Prostate gland (tissue), 2 donors: ENCODE data around the gene RBM41. TPM values are rescaled to one million over a fixed set of nuclear protein-coding genes. Genes with fewer than 3 reads are reported as not detected.
A peak's percentile ranks its signal among the peaks of the same experiment; 100 is the strongest.

Experiments used
- DNase-seq: peaks from one replicate; pipeline ENCODE4 v3.0.0-alpha.2; 2019; ENCODE audit warnings: low spot score
- H3K27ac ChIP-seq, 2 donors: fragments of 200-600 bp; sonication (generic); 2 replicates each; pipeline ENCODE4 v1.5.1; 2017 to 2019
- H3K27me3 ChIP-seq: fragments of 200-600 bp; sonication (generic); replicated peaks from 2 replicates; pipeline ENCODE4 v1.5.1; 2019; ENCODE audit not compliant: insufficient read depth
- H3K36me3 ChIP-seq, 2 donors: fragments of 200-600 bp; sonication (generic); 1 replicate in 1 of 2; 2 replicates in 1 of 2; pipeline versions ENCODE4 v1.5.1 to v1.8.1; 2017 to 2019
- H3K4me1 ChIP-seq: fragments of 200-600 bp; sonication (generic); replicated peaks from 2 replicates; pipeline ENCODE4 v1.5.1; 2019
- H3K4me3 ChIP-seq, 2 donors: fragments of 200-600 bp; sonication (generic); 2 replicates each; pipeline ENCODE4 v1.5.1; 2017 to 2019
- H3K9me3 ChIP-seq: fragments of 200-600 bp; sonication (generic); 2 replicates; pipeline ENCODE4 v1.5.1; 2017
- POLR2A ChIP-seq: fragments of 450-650 bp; IDR thresholded peaks from one replicate; pipeline ENCODE4 v1.6.1; 2016; ENCODE audit warnings: antibody characterized with exemption, mild to moderate bottlenecking
- POLR2AphosphoS5 ChIP-seq: sonication (generic); formaldehyde crosslinking; IDR thresholded peaks from one replicate; pipeline ENCODE4 v1.6.1; 2017; ENCODE audit warnings: antibody characterized with exemption
- WGBS: methylation state at CpG from one replicate; pipeline ENCODE4 v1.1.5; 2018; 5-methylcytosine and 5-hydroxymethylcytosine counted together
- intact Hi-C: fragments of 100-400 bp; cut with DNase I; formaldehyde crosslinking; loops from one replicate; pipeline ENCODE4 v1.14.2; 2022
- total RNA-seq, 2 donors: library from RNA; depleted of rRNA; stranded (reverse); fragments of >200 nt; gene quantifications; one replicate each; pipeline ENCODE4 v1.1.0, GENCODE V29; 2016
- TF ChIP-seq, protein P1 (sequence below), 4 experiments: fragments of 200-600 bp in 2 of 4; fragments of 450-650 bp in 2 of 4; sonication (generic) in 2 of 4; IDR thresholded peaks; 1 replicate in 3 of 4; 2 replicates in 1 of 4; pipeline ENCODE4 v1.5.1; 2016 to 2019; ENCODE audit warnings: antibody characterized with exemption in 4 of 4, mild to moderate bottlenecking in 2 of 4, moderate library complexity in 2 of 4

Gene RBM41
- total RNA-seq, 2 donors from 2014 or later, result 11.4 to 18.8 TPM

GRCh38 chrX:107047622-107048021, 71.0 kb downstream of the RBM41 start:
- Histone ChIP-seq H3K27ac (no peak overlapping the region), H3K4me1 (no peaks in the 10 kb centered on the region), H3K9me3 (no peaks in the 10 kb centered on the region), H3K4me3 (no peak overlapping the region), H3K27me3 (no peaks in the 10 kb centered on the region), H3K36me3 (no peaks in the 10 kb centered on the region)
- no peak for DNase-seq
- no peak for TF ChIP-seq POLR2A
- TF ChIP-seq, protein P1, sequence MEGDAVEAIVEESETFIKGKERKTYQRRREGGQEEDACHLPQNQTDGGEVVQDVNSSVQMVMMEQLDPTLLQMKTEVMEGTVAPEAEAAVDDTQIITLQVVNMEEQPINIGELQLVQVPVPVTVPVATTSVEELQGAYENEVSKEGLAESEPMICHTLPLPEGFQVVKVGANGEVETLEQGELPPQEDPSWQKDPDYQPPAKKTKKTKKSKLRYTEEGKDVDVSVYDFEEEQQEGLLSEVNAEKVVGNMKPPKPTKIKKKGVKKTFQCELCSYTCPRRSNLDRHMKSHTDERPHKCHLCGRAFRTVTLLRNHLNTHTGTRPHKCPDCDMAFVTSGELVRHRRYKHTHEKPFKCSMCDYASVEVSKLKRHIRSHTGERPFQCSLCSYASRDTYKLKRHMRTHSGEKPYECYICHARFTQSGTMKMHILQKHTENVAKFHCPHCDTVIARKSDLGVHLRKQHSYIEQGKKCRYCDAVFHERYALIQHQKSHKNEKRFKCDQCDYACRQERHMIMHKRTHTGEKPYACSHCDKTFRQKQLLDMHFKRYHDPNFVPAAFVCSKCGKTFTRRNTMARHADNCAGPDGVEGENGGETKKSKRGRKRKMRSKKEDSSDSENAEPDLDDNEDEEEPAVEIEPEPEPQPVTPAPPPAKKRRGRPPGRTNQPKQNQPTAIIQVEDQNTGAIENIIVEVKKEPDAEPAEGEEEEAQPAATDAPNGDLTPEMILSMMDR (IDR thresholded peaks at IDR 0.05), result no peak
- TF ChIP-seq POLR2AphosphoS5, result no peak
- 72% methylated on average over 1 of the region's 1 CpG for WGBS
- intact Hi-C loops, result no loop called here

DNA sequence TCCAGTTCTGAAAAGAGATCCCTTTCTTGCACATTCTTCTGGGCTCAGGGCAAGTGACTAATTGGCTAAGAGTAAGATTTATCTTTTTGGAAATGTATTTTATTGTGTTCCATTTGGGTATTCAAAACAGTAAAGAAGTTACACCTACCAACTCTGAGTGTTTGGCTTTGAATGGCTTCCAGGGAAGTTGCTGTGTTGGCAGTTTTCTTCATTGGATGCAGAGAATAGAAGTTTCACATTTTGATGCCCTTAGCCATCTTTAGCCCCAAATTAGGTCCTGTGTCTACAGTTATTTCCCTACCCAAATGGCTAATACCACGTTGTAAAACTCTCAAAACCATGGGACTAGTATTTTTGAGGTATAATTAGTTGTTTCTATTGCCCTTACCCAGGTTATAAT, 88.9 kb downstream of the RBM41 start:
- Histone ChIP-seq H3K27ac (no peak overlapping the region), H3K4me1 (no peaks in the 10 kb centered on the region), H3K27me3 (no peaks in the 10 kb centered on the region), H3K4me3 (no peak overlapping the region), H3K9me3 (no peaks in the 10 kb centered on the region), H3K36me3 (no peaks in the 10 kb centered on the region)
- no peak for DNase-seq
- intact Hi-C loops, result no loop called here
- WGBS, result 71% methylated on average over 1 of the region's 1 CpG
- TF ChIP-seq POLR2AphosphoS5 (no peak), POLR2A (no peak)
- TF ChIP-seq, protein P1 (IDR thresholded peaks at IDR 0.05), result no peak

DNA sequence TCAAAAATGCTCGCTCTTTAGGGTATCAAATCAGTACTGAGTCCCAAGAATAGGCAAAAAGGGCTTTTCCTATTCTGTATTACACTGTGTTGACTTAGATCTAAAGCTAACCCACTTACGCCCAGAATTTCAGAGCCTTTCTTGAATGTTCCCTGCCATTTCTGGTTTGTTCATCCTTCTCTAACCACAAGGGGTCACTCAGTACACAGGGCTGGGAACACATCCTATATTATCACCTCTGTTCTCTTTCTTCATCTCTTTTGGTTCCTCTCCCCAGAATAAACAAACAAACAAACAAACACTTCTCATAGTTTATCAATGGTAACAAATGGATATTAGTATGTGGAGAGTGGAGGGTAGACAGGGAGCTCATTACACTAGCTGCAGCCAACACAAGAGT, 93.1 kb downstream of the RBM41 start:
- Histone ChIP-seq H3K36me3 (no peaks in the 10 kb centered on the region), H3K4me3 (no peak overlapping the region), H3K9me3 (no peaks in the 10 kb centered on the region), H3K27ac (no peak overlapping the region), H3K27me3 (no peaks in the 10 kb centered on the region), H3K4me1 (no peaks in the 10 kb centered on the region)
- no peak for DNase-seq
- TF ChIP-seq, protein P1 (IDR thresholded peaks at IDR 0.05), result peak in 2 of 4 experiments; percentile 38 to 47
- no peak for TF ChIP-seq POLR2AphosphoS5
- 12% methylated on average over 2 of the region's 2 CpGs for WGBS
- intact Hi-C loops, result no loop called here

DNA sequence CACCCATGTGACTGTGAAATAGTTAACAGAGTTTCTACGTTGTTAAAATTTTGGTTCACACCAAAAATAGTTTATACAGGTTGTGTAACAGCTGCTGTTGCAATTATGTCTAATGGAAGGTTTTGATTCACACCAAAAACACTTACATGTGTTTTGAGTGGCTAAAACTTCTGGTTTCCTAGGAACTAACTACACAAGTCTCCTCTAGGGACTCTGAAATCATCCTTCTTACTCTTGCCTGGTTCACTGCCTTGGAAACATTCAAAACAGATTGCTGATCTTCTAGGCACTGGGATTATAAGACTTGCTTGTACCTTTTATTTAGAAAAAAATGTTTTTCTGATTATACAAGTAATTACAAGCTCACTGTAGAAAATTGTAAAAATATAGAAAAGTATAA, 103.7 kb downstream of the RBM41 start:
- H3K4me3 ChIP-seq, result no peak overlapping the region
- no peaks in the 10 kb centered on the region for H3K9me3 ChIP-seq
- no peak overlapping the region for H3K27ac ChIP-seq
- intact Hi-C loops, result no loop called here
- H3K36me3 ChIP-seq, result no peaks in the 10 kb centered on the region
- 60% methylated on average over 1 of the region's 1 CpG for WGBS
- TF ChIP-seq, protein P1 (IDR thresholded peaks at IDR 0.05), result no peak
- TF ChIP-seq POLR2AphosphoS5 (no peak), POLR2A (no peak)
- no peaks in the 10 kb centered on the region for H3K27me3 ChIP-seq
- DNase-seq, result no peak
- H3K4me1 ChIP-seq, result no peaks in the 10 kb centered on the region

Other genes starting within 250 kb of the RBM41 start
- not detected for gene RIPPLY1, start 215.5 kb downstream of the RBM41 start, total RNA-seq
- gene CLDN2, start 198.4 kb downstream of the RBM41 start, total RNA-seq, result under 1 TPM in 1 of 2 donors, not detected in 1; 0.28 TPM
- gene MORC4, start 118.6 kb downstream of the RBM41 start, total RNA-seq, result 10 to 100 TPM; 20.4 to 36.1 TPM
- 10 to 100 TPM in 1 of 2 donors, 1 to 10 TPM in 1; 1.4 to 10.8 TPM for gene NUP62CL, start 87.6 kb upstream of the RBM41 start, total RNA-seq
- gene DNAAF6, start 87.8 kb upstream of the RBM41 start, total RNA-seq, result 1 to 10 TPM in 1 of 2 donors, not detected in 1; 1.4 TPM